ENCODE measurements around the gene ATRNL1. TPM values are rescaled to one million over a fixed set of nuclear protein-coding genes. Genes with fewer than 3 reads are reported as not detected.

ATRNL1 gene
- total RNA-seq, 1 experiment from 2014 or later: 8.8 TPM

DNA sequence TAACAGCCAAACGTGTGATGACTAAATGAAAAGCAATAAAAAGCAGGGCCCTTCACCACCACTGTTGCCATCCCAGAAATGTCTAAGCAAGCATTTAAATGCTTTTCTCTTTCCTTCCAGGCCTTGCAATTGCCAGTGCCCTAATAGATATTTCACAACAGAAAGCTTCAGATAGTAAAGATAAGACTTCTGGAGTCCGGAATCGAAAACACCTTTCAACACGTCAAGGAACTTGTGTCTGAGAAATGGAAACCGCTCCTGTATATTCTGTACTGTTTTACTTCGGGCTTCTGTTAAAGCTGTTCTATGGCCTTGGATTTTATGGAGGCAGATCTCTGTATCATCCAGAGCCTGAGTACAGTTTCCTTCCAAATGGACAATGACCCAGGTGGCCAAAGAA lies 851.4 kb downstream of the ATRNL1 start:
- DNase-seq: no peak
- TF ChIP-seq, protein P1, sequence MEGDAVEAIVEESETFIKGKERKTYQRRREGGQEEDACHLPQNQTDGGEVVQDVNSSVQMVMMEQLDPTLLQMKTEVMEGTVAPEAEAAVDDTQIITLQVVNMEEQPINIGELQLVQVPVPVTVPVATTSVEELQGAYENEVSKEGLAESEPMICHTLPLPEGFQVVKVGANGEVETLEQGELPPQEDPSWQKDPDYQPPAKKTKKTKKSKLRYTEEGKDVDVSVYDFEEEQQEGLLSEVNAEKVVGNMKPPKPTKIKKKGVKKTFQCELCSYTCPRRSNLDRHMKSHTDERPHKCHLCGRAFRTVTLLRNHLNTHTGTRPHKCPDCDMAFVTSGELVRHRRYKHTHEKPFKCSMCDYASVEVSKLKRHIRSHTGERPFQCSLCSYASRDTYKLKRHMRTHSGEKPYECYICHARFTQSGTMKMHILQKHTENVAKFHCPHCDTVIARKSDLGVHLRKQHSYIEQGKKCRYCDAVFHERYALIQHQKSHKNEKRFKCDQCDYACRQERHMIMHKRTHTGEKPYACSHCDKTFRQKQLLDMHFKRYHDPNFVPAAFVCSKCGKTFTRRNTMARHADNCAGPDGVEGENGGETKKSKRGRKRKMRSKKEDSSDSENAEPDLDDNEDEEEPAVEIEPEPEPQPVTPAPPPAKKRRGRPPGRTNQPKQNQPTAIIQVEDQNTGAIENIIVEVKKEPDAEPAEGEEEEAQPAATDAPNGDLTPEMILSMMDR (IDR thresholded peaks at IDR 0.05; ENCODE audit: unreplicated experiment): no peak
- CTCF ChIA-PET: no interaction called here
- intact Hi-C loops (cut with micrococcal nuclease; ENCODE audit: unreplicated experiment): no loop called here
- Mint-ChIP-seq H3K27me3 (ENCODE audit: unreplicated experiment) (no peaks in the 10 kb centered on the region), H3K4me1 (ENCODE audit: low read depth, unreplicated experiment) (no peaks in the 10 kb centered on the region), H3K4me3 (ENCODE audit: low read depth, unreplicated experiment) (no peak overlapping the region), H3K27ac (ENCODE audit: unreplicated experiment) (no peak overlapping the region), H3K9me3 (ENCODE audit: low read depth, unreplicated experiment) (no peaks in the 10 kb centered on the region), H3K36me3 (ENCODE audit: insufficient read depth, unreplicated experiment) (no peaks in the 10 kb centered on the region)
- no TSS peak for BruUV-seq (replicated peaks)

DNA sequence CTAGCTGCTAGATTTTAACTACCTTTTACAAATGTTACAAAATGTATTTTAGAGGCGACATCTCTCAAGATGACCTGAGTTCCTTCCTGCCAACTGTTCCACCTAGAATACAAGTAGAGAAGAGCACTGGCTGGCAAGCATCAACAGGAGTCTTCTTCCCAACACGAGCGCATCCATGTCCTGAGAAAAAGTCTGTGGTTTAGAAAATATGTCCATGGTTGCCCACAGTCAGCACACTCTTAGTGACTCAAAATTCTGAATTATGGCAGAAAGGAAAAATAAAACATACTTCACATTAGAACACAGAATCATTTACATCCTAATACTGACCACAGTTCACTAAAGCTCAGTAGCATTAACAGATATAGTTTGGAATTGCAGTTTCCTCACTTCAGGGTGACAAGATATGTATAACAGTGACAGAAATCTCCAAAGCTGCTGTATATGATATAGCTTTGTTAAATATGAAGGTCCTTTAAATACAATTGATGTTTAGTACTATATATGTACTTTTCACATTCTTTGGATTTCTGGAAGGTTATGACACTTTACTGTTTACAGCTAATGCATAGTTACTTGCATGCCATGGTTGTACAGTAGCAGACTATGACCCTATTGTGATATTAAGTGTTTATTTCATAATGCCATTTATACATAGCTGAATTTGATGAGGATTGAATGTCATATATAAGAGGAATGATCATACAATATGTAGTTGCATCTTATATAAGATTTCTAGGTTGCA lies 852.7 kb downstream of the ATRNL1 start:
- intact Hi-C loops (cut with micrococcal nuclease; ENCODE audit: unreplicated experiment): no loop called here

DNA sequence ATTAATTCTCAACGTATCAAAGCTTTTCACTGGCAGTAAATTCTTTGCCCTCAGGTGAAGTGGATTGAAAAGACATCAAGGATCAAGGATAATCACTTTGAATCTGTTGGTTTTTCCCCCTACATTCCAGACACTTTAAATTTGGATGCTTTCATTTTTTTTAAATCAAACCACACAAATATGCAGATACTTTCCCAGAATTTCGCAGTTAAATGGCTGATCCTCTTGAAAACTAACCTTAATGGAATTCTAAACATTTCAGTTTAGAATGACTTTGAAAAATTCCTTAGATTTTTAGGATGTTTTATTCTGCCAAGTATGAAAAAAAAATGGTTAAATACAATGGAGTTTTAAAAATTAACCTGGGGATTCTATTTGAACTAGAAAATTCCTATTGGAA lies 853.9 kb downstream of the ATRNL1 start:
- Mint-ChIP-seq H3K27ac (ENCODE audit: unreplicated experiment) (no peak overlapping the region), H3K9me3 (ENCODE audit: low read depth, unreplicated experiment) (no peaks in the 10 kb centered on the region), H3K4me1 (ENCODE audit: low read depth, unreplicated experiment) (no peaks in the 10 kb centered on the region), H3K36me3 (ENCODE audit: insufficient read depth, unreplicated experiment) (no peaks in the 10 kb centered on the region), H3K4me3 (ENCODE audit: low read depth, unreplicated experiment) (no peak overlapping the region), H3K27me3 (ENCODE audit: unreplicated experiment) (no peaks in the 10 kb centered on the region)
- CTCF ChIA-PET: no interaction called here
- intact Hi-C loops (cut with micrococcal nuclease; ENCODE audit: unreplicated experiment): no loop called here
- TF ChIP-seq, protein P1 (IDR thresholded peaks at IDR 0.05; ENCODE audit: unreplicated experiment): no peak
- DNase-seq: no peak
- no TSS peak for BruUV-seq (replicated peaks)

More for the DNA sequence above, 852.7 kb downstream of the ATRNL1 start:
- H3K27me3 Mint-ChIP-seq (ENCODE audit: unreplicated experiment): no peaks in the 10 kb centered on the region
- no peaks in the 10 kb centered on the region for H3K36me3 Mint-ChIP-seq (ENCODE audit: insufficient read depth, unreplicated experiment)
- CTCF ChIA-PET: interaction anchor here (1.0 kb wide), 1 partner anchor 12 kb away, joined by 4 read pairs; no protein-coding TSS in a partner anchor
- DNase-seq: no peak
- no peaks in the 10 kb centered on the region for H3K4me1 Mint-ChIP-seq (ENCODE audit: low read depth, unreplicated experiment)
- H3K27ac Mint-ChIP-seq (ENCODE audit: unreplicated experiment): no peak overlapping the region
- no TSS peak for BruUV-seq (replicated peaks)
- no peaks in the 10 kb centered on the region for H3K9me3 Mint-ChIP-seq (ENCODE audit: low read depth, unreplicated experiment)
- TF ChIP-seq, protein P1 (IDR thresholded peaks at IDR 0.05; ENCODE audit: unreplicated experiment): no peak
- H3K4me3 Mint-ChIP-seq (ENCODE audit: low read depth, unreplicated experiment): no peak overlapping the region

DNA sequence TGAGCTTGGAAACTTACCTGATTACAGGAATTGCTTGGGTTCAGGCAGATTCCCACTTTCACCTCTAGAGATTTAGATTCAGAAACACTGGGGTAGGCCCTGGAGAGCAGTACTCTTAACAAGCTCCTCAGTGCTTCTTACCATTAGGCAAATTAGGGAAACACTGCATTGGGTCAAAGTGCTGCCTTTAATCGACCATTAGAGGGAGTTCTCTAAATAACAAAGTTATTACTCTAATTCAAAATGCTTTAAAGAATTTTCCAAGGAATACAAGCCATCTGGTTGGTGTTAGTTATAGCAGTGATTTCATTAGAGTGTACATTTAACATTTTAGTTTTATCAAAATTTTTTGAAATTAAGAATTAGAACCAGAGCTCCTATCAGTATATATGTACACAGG lies 855.3 kb downstream of the ATRNL1 start:
- DNase-seq: no peak
- H3K4me1 Mint-ChIP-seq (ENCODE audit: low read depth, unreplicated experiment): no peaks in the 10 kb centered on the region

More for the DNA sequence above, 855.3 kb downstream of the ATRNL1 start:
- no TSS peak for BruUV-seq (replicated peaks)
- no peaks in the 10 kb centered on the region for H3K36me3 Mint-ChIP-seq (ENCODE audit: insufficient read depth, unreplicated experiment)
- H3K9me3 Mint-ChIP-seq (ENCODE audit: low read depth, unreplicated experiment): no peaks in the 10 kb centered on the region
- CTCF ChIA-PET: no interaction called here
- intact Hi-C loops (cut with micrococcal nuclease; ENCODE audit: unreplicated experiment): no loop called here
- TF ChIP-seq, protein P1 (IDR thresholded peaks at IDR 0.05; ENCODE audit: unreplicated experiment): no peak
- no peak overlapping the region for H3K27ac Mint-ChIP-seq (ENCODE audit: unreplicated experiment)
- H3K27me3 Mint-ChIP-seq (ENCODE audit: unreplicated experiment): no peaks in the 10 kb centered on the region
- H3K4me3 Mint-ChIP-seq (ENCODE audit: low read depth, unreplicated experiment): no peak overlapping the region

Data from Calu3 (cell line).